K562 (cell line): Measurements from ENCODE around the gene DEF6. TPM values are rescaled to one million over a fixed set of nuclear protein-coding genes. Genes with fewer than 3 reads are reported as not detected.
A peak's percentile ranks its signal among the peaks of the same experiment; 100 is the strongest.

Experiments used
- ARID2 ChIP-seq: fragments of 450-650 bp; IDR thresholded peaks from 2 replicates; pipeline ENCODE4 v1.6.1; 2017; ENCODE audit warnings: antibody characterized with exemption, mild to moderate bottlenecking
- BACH1 ChIP-seq: fragments of 200-800 bp; sonication (Bioruptor generic); IDR thresholded peaks from 2 replicates; pipeline ENCODE4 v1.6.1; 2016; ENCODE audit warnings: missing genetic modification characterization, missing compliant biosample characterization
- HCFC1 ChIP-seq: IDR thresholded peaks from 2 replicates; pipeline ENCODE4 v1.6.1; 2012; ENCODE audit warnings: low read depth, low read length, improper control_type of control experiment
- HDAC2 ChIP-seq: fragments of 450-650 bp; IDR thresholded peaks from 2 replicates; pipeline ENCODE4 v1.6.1; 2016; ENCODE audit warnings: mild to moderate bottlenecking
- MTA2 ChIP-seq: fragments of 450-650 bp; IDR thresholded peaks from 2 replicates; pipeline ENCODE4 v1.6.1; 2016; ENCODE audit warnings: low read depth
- NBN ChIP-seq: fragments of 450-650 bp; IDR thresholded peaks from 2 replicates; pipeline ENCODE4 v1.6.1; 2016; ENCODE audit warnings: low read depth, mild to moderate bottlenecking
- PHB2 ChIP-seq: fragments of 450-650 bp; IDR thresholded peaks from 2 replicates; pipeline ENCODE4 v1.6.1; 2017; ENCODE audit warnings: low read depth
- SMAD1 ChIP-seq: fragments of 150-350 bp; IDR thresholded peaks from 2 replicates; pipeline ENCODE4 v1.6.1; 2014; ENCODE audit warnings: low read length, low read depth; ENCODE audit not compliant: partially characterized antibody
- TBP ChIP-seq: optimal IDR thresholded peaks from 2 replicates; pipeline ENCODE3; 2011; ENCODE audit warnings: low read depth, low read length, improper control_type of control experiment
- ZBTB9 ChIP-seq: fragments of 450-650 bp; formaldehyde crosslinking; IDR thresholded peaks from 2 replicates; pipeline ENCODE4 v1.4.0; 2020; ENCODE audit warnings: mild to moderate bottlenecking, moderate library complexity
- ZNF311 ChIP-seq: fragments of 250-450 bp; sonication (Bioruptor Pico); IDR thresholded peaks from 2 replicates; pipeline ENCODE4 v1.4.0; 2020; ENCODE audit warnings: mild to moderate bottlenecking, moderate library complexity
- ZNF395 ChIP-seq: fragments of 200-800 bp; sonication (Bioruptor generic); IDR thresholded peaks from 2 replicates; pipeline ENCODE4 v1.6.1; 2017; ENCODE audit warnings: missing genetic modification characterization, missing compliant biosample characterization
- ZNF589 ChIP-seq: fragments of 200-800 bp; sonication (Bioruptor generic); IDR thresholded peaks from 2 replicates; pipeline ENCODE4 v1.6.1; 2016; ENCODE audit warnings: low read depth, missing genetic modification characterization, missing compliant biosample characterization
- polyA plus RNA-seq, 8 experiments: library from polyadenylated mRNA; depleted of rRNA in 4 of 8; stranded (reverse) in 5 of 8; unstranded in 3 of 8; fragments of >200 nt; fragmentation: Nextera tagmentation in 2 of 8; fragmentation: Illumina TruSeq in 1 of 8; extraction: Ambion mirVana in 2 of 8; extraction: Trizol in 1 of 8; gene quantifications; 2 replicates each; pipeline versions ENCODE4 v1.2.1 to v1.2.3, GENCODE V29; 2011 to 2014; ENCODE audit warnings: inconsistent platforms in 1 of 8, missing spikeins in 1 of 8
- total RNA-seq, 7 experiments: library from RNA; depleted of rRNA in 6 of 7; stranded (reverse); fragments of >200 nt in 6 of 7; fragmentation: Illumina TruSeq in 2 of 7; extraction: Trizol in 2 of 7; gene quantifications; 2 replicates each; pipeline versions ENCODE4 v1.2.1 to v1.2.3, GENCODE V29; 2011 to 2021; ENCODE audit warnings: low replicate concordance in 1 of 7
- TF ChIP-seq, protein P1 (sequence below): fragments of 450-650 bp; IDR thresholded peaks from 2 replicates; pipeline ENCODE4 v1.6.1; 2017; ENCODE audit warnings: antibody characterized with exemption, mild to moderate bottlenecking
- TF ChIP-seq, protein P2 (sequence below), 2 experiments: IDR thresholded peaks in 1 of 2; conservative IDR thresholded peaks in 1 of 2; 2 replicates each; pipeline ENCODE4 v1.6.1; 2016; ENCODE audit warnings: low read depth in 2 of 2, mild to moderate bottlenecking in 1 of 2, missing compliant biosample characterization in 1 of 2, missing genetic modification characterization in 1 of 2, moderate library complexity in 1 of 2

Gene DEF6
- total and polyA plus RNA-seq, 9 of the 15 experiments (the other 6 are each of a cell fraction or from before 2014, with no cell fraction given) = 1.3 to 44.6 (median 22.7) TPM

GRCh38 chr6:35297601-35298481 is at the start of gene DEF6 (continued):
- TF ChIP-seq ARID2 = peak; percentile 87
- peak; percentile 77 for TF ChIP-seq ZNF589 (CRISPR knock-in tag)
- peak; percentile 65 for TF ChIP-seq HCFC1
- no peak; the same call in 1 of the 2 replicates for TF ChIP-seq ZNF395 (CRISPR knock-in tag)
- TF ChIP-seq PHB2 = no peak
- TF ChIP-seq ZBTB9 = peak; percentile 49; the same call in 1 of the 2 replicates
- no peak for TF ChIP-seq MTA2
- TF ChIP-seq NBN = no peak
- no peak for TF ChIP-seq BACH1 (tag)
- TF ChIP-seq, protein P1, sequence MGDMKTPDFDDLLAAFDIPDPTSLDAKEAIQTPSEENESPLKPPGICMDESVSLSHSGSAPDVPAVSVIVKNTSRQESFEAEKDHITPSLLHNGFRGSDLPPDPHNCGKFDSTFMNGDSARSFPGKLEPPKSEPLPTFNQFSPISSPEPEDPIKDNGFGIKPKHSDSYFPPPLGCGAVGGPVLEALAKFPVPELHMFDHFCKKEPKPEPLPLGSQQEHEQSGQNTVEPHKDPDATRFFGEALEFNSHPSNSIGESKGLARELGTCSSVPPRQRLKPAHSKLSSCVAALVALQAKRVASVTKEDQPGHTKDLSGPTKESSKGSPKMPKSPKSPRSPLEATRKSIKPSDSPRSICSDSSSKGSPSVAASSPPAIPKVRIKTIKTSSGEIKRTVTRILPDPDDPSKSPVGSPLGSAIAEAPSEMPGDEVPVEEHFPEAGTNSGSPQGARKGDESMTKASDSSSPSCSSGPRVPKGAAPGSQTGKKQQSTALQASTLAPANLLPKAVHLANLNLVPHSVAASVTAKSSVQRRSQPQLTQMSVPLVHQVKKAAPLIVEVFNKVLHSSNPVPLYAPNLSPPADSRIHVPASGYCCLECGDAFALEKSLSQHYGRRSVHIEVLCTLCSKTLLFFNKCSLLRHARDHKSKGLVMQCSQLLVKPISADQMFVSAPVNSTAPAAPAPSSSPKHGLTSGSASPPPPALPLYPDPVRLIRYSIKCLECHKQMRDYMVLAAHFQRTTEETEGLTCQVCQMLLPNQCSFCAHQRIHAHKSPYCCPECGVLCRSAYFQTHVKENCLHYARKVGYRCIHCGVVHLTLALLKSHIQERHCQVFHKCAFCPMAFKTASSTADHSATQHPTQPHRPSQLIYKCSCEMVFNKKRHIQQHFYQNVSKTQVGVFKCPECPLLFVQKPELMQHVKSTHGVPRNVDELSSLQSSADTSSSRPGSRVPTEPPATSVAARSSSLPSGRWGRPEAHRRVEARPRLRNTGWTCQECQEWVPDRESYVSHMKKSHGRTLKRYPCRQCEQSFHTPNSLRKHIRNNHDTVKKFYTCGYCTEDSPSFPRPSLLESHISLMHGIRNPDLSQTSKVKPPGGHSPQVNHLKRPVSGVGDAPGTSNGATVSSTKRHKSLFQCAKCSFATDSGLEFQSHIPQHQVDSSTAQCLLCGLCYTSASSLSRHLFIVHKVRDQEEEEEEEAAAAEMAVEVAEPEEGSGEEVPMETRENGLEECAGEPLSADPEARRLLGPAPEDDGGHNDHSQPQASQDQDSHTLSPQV = peak; percentile 88
- TF ChIP-seq TBP = peak; percentile 75
- TF ChIP-seq ZNF311 (CRISPR knock-in tag) = 0 out of 2 replicates have a peak, but pooled peaks have one; percentile 29
- TF ChIP-seq, protein P2, sequence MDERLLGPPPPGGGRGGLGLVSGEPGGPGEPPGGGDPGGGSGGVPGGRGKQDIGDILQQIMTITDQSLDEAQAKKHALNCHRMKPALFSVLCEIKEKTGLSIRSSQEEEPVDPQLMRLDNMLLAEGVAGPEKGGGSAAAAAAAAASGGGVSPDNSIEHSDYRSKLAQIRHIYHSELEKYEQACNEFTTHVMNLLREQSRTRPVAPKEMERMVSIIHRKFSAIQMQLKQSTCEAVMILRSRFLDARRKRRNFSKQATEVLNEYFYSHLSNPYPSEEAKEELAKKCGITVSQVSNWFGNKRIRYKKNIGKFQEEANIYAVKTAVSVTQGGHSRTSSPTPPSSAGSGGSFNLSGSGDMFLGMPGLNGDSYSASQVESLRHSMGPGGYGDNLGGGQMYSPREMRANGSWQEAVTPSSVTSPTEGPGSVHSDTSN (CRISPR knock-in tag; IDR thresholded peaks at IDR 0.05; ENCODE audit: low read depth) = no peak
- TF ChIP-seq, protein P2 (tag; conservative IDR thresholded peaks at IDR 0.05; ENCODE audit: low read depth) = no peak
- TF ChIP-seq HDAC2 = no peak
- no peak for TF ChIP-seq SMAD1
